GM19455 (cell line): ENCODE measurements around the gene KMT5B.
A peak's percentile ranks its signal among the peaks of the same experiment; 100 is the strongest.

Source experiments
- ATAC-seq: cut with Tn5 transposase; IDR thresholded peaks from one replicate; pipeline ENCODE4 v1.9.1; 2021; ENCODE audit not compliant: unreplicated experiment

KMT5B gene

DNA sequence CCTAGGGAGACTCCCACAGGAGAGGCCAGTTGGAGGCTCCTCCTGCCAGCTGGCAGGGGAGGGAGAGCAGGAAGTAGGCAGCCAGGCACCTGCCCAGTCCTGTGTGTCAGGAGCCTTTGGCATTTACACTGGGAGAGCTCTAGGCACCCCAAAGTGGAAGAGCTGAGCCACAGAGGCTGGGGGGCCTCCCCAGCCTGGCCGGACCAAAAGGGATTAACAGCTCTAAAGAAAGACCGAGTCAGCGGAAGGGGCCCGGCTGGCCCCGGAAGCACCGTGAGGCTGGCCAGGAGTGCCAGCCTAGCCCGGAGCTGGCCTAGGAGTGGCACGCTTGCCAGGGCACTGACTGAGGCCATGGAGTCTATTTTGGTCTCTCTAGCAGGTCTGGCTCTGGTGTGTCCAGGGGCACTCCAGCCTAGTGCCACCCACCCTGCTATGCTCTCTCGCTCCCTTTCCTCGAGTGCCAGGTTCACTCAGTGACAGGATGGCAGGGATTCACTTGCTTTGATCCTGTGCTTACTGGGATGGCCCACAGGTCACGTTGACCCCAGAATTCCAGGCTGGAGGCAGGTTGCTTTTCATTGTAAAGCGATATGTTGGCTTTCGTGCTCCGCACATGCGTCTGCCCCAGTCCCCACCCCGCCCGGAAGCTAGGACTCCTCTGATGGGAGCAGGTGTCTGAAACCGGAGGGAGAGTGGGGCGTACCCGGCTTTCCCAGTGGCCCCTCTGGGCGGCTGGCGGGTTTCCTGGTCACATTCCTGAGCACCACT is 3.3 kb upstream of the KMT5B start:
- no peak for ATAC-seq

DNA sequence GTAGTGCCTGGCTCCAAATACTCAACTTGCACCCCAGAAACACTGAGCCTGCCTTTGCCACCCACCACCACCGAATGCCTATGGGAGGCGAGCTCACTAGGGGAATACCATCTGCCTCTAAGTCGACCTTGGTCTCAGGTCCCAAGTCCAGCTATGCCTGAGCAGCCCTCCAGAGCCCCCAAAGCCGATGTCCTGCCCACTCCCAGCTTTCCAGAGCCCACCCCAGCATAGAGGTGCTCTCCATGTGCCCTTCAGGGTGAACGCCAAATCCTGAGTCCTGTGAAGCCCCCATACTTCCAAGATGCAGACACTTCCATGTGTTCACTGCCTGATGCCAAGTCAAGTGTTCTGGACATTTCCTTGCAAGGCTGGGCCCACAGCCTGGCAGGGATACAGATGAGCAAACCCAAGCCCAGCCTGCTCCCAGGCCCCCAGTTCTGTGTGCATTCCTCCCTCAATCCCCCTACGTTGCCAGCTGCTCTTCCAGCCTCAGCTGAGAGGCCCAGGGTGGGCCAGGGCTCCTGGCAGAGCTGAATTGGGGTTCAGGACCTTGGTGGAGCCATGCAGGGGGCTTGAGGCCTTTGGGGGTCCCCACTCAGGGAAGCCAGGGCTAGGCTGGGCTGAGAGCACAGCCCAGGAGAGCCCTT is 2.6 kb upstream of the KMT5B start:
- ATAC-seq: no peak

DNA sequence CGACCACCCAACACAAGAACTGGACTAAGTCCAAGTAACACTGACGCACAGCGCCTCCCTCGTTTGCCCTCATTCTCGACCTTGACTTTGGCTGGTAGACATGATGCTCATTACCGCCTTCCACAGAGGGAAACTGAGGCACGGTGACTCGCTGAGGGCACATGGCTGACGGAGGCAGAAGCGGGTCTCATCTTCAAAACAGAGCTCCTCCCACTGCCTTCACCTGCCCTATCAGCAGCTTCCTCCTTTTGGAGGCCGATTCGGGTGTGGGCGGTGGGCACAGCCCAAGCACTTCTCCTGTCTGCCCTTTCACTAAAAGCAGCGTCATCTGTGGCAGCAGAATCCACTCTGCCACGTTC is 2.0 kb upstream of the KMT5B start:
- no peak for ATAC-seq

DNA sequence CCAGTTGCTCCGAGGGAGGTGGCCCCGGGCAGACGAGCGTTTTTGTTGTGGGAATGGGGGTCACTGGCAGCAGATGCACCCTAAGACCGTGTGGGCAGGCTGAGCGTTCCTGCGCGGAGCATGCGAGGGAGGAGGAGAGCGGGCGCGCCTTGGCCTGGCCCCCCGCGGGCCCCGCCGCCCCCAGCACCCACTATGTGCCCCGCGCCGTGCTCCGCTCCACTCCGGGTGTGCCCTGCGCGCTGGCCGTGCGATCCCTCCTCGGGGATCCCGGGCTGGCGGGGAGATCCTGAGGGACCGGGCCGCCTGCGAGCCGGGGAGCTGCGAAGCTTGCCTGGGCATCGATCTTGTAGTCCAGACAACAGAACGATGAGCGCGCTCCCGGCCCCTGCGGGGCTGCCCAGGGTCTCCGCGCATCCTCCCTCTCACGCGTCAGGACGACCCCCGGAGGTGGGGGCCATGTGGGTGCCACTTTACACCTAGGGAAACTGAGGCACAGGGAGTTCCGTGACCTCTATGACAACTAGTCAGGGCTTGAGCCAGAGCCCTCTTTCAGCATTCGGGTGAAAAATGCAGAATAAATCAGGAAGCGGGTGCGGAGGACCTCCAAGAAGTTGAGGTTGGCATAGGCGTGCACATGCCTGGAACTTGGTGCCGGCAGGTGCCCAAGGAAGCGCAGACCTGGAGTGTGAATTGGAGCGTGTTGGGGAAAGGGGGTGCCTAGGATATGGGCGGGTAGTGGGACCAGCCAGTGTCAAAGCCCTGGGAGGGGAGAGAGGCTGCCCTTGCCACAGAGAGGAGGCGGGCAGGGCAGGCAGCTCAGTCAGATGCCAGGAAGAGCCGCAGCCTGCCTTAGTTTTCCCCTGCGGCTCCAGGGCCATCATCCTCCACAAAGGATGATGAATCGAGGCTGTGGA is 1.3 kb upstream of the KMT5B start:
- ATAC-seq: no peak

DNA sequence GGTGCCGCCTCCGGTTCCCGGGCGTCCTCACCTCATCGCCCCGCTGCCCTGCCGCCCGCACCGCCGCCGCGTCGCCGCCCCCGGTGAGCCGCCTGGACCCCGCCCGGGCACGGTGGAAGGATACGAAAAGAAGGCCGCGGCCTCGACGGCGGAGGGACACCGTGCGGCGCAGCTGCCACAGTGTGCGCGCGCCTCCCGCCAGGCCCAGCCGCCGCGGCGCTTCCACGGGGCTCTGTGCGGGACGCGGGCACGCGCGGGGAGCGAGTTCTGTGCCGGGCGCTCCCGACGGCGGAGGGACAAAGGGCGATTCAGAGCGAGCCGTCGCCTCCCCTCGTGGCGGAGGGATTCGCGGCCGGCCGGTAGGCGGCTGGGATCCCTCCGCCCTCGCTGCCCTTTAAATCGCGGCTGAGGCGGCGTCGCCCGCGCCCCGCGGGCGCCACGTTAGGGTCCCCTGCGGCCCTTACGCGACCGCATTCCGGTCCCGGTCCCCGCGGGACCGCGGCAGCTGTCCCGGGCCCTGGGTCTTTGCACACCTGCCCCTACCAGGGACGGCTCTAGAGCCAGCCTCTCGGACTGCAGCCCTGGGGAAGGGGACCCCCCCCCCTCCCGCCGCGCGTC is 568 bp upstream of the KMT5B start:
- ATAC-seq: peak; percentile 47

DNA sequence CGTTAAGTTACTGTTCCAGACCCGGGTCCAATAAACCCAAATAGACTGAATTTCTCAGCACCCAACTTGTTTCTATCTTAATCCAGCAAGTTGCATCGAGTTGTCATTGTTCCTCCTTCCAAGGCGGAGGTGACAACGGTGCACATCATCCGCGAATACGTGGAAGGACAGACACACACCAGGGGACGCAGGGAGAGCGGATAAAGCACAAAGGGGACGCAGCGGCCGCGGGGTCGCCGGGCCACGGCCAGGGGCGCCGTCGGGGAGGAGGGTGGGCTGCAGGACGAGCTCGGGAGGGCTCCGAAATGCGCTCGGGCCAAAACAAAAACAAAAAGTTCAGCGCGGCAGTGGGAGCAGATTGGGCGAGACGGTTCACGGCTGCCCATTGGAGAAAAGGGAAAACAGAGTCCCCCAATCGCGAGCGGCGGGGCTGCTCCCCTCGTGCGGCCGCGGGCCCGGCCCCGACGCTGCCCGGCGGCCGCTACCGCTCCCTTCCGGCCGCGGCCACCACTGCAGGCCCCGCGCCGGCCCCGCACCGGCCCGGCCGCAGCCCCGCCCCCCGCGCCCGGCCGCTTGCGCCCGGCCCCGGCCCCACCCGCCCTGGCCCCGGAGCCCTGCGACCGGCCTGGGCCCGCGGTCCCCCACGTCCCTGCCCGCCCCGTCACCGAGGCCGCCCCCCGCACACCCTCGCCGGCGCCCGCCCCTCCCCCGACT is 518 bp downstream of the KMT5B start:
- peak; percentile 60 for ATAC-seq

DNA sequence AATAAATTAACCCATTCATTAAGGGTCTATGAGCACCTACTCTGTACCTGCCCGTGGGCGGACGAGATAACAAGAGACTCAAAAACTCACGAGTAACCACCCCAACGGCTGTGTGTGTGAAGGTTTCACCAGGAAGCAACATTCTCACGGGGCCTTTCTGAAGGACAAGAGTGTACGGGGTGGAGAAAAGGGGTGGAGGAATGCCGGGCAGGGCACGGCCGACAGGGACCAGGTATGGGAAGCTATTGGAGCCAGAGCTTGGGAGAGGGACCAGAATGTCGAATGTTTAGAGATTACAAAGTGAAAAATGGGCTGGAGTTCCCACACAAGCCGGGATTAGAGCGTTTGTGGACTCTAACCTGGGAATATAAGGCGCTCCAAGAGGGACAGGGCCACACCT is 1.6 kb downstream of the KMT5B start:
- no peak for ATAC-seq

DNA sequence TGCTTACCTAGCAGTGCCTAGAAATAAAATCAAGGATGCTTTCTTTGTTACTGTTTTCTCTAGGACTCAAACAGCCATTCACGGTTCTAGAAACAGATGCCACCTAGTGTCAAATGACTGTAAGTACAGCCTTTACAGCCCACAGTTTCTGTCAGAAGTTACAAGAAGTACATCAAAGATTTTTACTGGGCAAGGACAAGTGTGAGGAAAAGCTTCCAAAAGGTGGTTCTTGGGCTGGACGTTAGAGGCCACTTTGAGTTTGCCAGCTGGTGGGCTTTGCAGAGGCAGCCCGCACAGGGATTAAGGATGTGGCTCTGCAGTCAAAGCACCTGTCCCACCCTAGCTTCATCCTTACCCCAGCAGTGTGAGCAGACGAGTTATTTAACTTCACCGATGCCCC is 6.9 kb downstream of the KMT5B start:
- no peak for ATAC-seq

DNA sequence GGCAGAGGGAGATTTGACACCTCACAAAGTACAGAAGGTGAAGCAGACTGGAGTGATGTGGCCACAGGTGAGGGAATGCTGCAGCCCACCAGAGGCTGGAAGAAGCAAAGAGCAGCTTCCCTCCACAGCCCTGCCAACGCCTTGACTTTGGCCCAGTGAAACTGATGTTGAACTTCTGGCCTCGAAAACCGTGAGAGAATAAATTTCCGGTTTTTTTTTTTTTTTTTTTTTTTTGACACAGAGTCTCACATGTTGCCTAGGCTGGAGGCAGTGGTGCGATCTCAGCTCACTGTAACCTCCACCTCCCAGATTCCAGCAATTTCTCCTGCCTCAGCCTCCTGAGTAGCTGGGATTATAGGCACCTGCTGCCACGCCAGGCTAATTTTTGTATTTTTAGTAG is 8.7 kb downstream of the KMT5B start:
- ATAC-seq: no peak

DNA sequence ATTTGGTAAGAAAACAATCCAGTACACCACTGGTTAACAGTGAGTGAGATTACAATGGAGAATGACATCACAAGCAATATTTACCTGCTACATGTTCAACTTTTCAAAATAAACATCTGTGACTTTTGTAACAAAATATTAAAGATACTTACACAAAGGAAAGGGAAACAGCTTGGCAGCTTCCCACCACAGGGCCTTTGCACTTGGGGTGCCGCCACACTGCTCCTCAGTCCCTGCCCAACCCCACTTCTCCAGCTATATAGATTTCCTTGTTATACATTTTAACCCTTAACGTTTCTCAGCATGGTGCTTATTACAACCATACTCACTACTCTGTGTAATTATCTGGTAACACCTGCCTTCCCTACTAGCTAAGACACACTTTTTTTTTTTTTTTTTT is 10.9 kb downstream of the KMT5B start:
- no peak for ATAC-seq

DNA sequence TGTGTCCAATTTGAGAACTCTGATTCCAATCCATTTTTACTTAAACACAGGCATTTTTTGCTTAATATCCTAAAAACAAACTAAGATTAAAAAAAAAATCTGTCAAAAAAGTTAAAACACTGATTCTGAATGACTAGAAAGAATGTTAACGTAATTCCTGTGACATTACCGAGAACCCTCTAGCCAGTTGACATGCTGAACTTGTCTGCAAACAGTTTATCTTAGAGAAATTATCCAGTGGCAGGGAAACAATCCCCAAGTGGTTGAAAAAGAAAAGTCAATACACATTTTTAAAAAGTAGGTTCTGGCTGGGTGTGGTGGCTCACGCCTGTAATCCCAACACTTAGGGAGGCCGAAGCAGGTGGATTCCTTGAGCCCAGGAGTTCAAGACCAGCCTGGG is 11.6 kb downstream of the KMT5B start:
- no peak for ATAC-seq

DNA sequence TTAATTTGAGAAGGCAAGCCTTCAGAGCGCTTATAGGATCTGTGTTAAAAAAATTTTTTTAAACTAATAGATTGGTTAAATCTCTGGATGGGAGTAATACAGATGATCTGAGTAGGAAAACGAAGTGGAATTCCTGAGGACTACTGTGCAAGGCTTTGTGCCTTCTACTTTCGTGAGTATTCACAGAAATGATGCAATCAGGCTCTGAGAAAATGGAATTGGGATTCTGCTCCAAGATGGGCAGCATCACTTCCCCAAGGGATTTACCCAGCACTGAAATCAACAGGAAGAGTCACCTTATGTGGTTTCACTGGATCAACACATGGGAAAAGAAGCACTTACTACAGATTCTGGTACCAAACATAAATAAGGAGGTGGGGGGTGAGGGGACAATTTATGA is 12.5 kb downstream of the KMT5B start:
- ATAC-seq: no peak

DNA sequence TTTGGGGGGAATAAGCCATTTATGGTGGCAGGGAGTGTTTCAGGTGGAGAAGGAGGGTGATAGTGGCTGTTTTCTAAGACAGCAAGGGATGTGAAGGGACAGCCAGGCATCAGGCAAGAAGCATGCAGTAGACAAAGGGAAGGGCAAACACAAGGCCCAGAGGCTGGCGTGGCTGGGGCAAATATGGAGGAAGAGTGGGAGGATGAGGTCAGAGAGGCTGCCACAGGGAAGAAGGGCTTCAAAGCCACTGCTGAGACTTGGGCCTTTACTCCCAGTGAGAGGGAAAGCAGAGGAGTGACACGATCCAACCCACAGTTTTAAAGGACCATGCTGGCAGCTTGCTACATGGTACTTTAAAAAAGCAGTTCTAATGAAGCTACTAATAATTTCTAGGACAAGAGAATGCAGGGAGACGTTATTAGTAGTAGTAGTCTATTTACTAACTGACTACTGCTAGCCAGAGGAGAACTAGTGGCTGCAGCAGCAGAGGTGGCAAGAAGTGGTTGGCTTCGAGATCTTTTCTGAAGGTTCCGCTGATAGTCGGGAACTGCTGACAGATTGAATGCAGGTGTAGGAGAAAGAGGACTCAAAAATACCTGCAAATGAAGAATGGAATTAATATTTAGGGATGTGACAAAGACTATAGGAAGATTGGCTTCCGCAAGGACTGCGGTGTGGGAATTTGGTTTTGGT is 13.7 kb downstream of the KMT5B start:
- no peak for ATAC-seq

DNA sequence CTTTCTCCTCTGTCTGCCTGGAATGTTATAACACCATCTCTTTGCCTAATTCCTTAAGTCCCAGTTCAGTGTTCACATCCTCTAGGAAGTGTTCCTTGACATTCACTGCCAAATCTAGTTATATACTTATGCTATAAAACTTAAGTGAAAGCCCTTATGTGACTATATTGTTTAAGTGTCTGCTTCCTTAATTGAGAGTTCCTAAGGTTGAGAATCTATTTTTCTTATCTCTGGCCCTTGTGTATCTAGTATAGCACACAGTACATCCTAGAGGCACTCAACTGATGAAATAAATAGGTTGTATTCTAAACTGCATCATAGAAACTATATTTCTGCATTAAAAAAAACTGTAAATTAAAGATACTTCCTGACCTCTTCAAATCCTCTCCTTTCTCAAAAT is 16.9 kb downstream of the KMT5B start:
- no peak for ATAC-seq

DNA sequence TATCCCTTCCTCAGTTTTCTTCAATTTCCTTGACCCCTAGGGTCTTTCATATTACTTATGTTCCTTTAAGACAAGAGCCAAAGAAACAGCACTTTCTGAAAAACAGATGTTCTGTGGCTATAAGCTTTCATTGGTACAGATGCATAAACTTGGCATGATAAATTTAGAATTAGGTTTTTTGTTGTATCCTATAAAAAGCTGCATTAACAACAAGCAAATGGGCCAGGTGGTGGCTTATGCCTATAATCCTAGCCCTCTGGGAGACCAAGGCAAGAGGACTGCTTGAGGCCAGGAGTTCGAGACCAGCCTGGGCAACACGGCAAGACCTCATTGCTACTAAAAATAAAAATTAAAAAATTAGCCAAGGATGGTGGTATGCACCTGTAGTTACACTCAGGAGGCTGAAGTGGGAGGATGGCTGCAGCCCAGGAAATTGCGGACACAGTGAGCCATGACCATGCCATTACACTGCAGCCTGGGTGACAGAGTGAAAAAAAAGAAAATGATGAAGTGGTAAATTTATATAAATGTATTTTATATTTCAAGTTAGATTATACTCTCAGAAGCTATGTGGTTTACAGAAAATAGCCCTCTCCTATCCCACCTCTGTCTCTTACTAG is 18.3 kb downstream of the KMT5B start:
- ATAC-seq: no peak

DNA sequence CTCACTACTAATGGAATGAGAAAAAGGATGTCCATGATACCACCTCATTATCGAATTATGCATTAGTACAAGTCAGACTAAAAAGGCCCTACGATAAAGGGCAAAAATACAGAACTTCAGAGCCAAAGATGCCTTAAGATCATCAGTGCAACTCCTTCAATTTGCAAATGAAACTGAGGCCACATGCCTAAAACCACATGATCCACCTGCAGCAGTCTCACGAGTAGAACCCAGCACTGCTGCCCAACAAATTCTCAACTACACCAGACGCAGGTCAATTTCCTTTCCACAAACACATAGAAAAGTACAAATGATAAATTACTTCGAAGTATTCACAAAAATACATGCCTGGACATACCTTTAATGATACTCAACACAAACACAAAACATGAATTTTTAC is 20.1 kb downstream of the KMT5B start:
- no peak for ATAC-seq

DNA sequence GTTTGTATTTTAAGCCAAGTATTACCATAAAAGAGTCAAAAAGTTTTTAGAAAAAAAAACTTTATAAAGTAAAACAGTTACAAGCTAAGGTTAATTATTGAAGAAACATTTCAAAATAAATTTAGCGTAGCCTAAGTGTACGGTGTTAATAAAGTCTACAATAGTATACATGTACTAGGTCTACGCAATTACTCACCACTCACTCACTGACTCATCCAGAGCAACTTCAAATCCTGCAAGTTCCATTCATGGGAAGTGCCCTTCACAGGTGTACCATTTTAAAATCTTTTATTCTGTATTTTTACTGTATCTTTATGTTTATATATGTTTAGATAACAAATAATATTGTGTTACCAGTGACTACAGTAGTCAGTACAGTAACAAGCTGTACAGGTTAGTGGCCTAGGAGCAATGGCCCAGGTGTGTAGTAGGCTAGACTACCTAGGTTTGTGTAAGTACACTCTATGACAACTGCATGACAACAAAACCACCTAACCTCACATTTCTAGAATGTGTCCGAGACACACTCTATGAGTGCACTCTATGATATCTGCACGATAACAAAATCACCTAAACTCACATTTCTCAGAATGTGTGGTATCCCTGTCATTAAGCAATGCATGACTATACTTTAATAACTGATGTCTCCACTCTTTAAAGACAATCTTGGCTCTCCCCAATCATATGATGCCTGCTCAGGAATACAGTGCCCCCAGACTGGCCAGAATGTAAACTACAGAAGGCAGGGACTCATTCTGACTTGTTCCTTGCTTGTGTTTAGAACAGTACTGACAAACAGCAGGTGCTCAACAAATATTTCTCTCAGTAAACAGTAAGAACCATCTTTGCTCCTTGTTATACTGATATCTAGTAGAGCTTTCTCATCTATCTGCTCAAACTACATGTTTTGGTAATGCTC is 21.2 kb downstream of the KMT5B start:
- ATAC-seq: no peak

DNA sequence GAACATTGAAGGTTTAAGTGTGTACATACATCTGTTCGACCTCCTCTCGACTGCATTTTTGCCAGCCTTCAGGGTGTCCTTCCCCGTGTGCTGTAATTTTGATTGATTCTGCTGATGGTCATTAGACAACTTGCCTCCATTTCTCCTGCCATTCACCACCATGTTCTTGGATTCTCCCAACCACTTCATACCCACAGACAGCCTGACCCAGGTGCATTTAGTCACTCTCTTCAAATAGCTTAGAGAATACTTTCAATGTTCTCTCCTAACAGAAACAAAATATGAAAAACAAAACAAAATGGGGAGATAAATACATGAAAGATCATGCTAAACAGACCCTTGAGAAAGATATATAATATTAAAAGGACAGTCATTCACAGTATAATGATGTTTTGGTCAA is 23.2 kb downstream of the KMT5B start:
- ATAC-seq: no peak

DNA sequence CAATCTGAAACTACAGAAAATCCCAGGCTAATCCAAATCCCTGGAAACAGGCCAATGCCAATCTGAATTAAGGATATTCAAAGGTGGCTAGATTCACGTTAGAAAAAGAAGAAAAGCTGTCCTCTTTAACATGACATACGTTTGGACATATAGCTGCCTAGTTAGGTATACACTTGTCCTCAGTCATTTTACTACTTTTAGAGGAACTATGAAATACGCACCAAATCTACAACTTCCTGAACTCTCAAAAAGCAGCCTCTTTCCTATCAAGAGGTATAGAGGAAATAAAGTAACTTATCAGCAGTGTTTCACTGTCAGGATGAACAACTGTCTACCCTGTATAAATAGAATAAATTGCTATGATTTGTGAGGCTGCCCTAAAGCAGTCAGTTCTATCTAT is 24.0 kb downstream of the KMT5B start:
- ATAC-seq: no peak
